Measurements from ENCODE around the gene SPIRE1.
"Not testable (repeated sequence)": the region's sequence is repeated elsewhere in the genome, so short reads cannot be mapped to it uniquely, and the experiment has no call there.

Gene SPIRE1

DNA sequence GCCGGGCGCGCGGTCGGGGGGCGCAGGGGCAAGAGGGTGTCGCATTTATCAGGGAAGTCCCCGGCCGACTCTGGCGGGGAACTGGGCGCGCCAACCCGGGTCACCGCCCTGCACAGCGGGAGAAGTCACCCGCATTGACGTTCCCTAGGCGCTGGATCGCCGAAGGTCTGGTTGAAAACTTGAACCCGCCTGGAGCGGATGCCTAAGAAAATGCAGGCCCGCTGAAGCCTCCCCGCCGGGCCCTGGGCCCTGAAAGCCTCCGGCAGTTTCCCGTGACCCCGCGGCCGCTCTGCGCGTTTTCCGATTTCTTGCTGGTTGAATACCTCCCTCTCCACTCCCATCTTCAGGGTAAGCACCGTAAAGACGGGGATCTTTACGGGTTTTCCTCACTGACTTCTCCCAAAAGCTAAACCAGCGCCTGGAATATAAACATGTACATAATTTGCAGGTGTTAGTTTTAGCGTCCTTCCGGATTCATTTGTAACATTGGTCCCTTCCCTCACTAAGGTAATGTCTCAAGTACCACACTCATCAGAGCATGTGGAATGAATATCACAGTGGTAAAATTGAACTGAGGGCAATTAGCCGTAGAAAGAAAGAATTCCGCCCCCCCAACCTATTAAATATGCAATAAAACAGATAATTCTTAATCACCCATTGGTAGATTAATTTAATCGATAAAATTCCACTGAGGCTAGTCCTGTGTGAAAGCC lies 675 bp upstream of the SPIRE1 start:
- peak overlapping the region; percentile 81 for H3K27ac Mint-ChIP-seq

DNA sequence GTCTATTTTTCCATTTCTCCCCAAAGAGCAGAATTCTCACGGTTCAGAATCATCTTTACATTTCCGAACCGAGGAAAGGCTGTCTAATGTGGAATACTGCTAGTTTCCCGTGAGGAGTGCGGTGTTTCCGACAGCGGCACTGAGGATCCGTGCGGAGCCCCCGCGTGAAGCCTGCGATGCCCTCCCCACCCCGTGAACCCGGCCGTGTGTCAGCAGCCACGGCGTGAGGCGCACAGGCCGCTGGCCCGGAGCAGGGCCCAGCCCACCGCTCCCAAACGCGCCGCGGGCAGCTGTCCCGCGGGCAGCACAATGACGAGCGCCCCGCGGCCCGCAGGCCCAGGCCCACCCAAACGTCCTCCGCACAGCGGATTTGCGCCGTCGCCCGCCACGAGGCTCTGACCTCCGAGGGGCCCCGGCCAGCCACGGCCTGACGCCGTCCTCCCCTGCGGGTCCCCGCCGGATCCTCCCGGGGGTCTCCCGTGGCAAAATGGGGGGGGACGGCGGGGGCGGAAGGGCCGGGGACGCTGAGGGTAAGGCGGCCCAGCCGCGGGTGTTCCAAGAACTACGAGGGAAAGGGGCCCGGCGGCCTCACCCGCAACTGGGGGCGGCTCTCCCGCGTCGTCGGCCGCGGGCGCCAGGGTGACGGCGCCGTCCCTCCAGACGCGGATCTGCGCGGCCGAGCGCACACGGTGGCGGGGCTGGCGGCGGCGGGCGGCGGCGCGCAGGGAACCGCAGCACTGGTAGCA lies 796 bp downstream of the SPIRE1 start:
- peak overlapping the region; percentile 81 for H3K4me3 Mint-ChIP-seq
- peak overlapping the region; percentile 70 for H3K27ac Mint-ChIP-seq

More for the DNA sequence above, 675 bp upstream of the SPIRE1 start:
- Mint-ChIP-seq H3K9me3 (no peaks in the 10 kb centered on the region), H3K4me1 (ENCODE audit: low read depth) (peaks cover 25% of the 10 kb centered on the region), H3K36me3 (ENCODE audit: low read depth) (peaks cover 5% of the 10 kb centered on the region), H3K4me3 (peak overlapping the region; percentile 86), H3K27me3 (ENCODE audit: low read depth) (peaks cover 16% of the 10 kb centered on the region)
- DNase-seq (ENCODE audit: low spot score) = no peak

DNA sequence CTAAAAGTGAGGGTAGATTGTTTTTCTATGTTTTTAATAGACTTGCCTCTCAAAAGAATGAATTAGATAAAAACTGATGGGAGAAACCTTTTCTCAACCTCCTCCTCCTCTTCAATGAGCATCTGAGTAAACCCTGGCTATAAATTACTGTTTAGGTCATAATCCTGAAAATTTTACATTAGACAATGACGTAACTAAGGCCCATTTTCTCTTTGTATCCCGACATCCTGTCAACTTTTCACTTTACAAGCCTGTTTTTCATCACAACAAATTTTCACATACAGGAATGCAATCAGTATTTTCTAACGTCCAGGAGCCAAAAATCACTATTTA lies 1.3 kb downstream of the SPIRE1 start:
- Mint-ChIP-seq H3K36me3 (ENCODE audit: low read depth) (peaks cover 7% of the 10 kb centered on the region), H3K27me3 (ENCODE audit: low read depth) (peaks cover 16% of the 10 kb centered on the region), H3K9me3 (no peaks in the 10 kb centered on the region), H3K4me1 (ENCODE audit: low read depth) (peaks cover 45% of the 10 kb centered on the region), H3K27ac (peak overlapping the region; percentile 70), H3K4me3 (peak overlapping the region; percentile 81)
- DNase-seq (ENCODE audit: low spot score) = no peak

More for the DNA sequence above, 796 bp downstream of the SPIRE1 start:
- Mint-ChIP-seq H3K4me1 (ENCODE audit: low read depth) (peaks cover 39% of the 10 kb centered on the region), H3K9me3 (no peaks in the 10 kb centered on the region), H3K36me3 (ENCODE audit: low read depth) (peaks cover 7% of the 10 kb centered on the region), H3K27me3 (ENCODE audit: low read depth) (peaks cover 16% of the 10 kb centered on the region)
- DNase-seq (ENCODE audit: low spot score) = peak; percentile 34

DNA sequence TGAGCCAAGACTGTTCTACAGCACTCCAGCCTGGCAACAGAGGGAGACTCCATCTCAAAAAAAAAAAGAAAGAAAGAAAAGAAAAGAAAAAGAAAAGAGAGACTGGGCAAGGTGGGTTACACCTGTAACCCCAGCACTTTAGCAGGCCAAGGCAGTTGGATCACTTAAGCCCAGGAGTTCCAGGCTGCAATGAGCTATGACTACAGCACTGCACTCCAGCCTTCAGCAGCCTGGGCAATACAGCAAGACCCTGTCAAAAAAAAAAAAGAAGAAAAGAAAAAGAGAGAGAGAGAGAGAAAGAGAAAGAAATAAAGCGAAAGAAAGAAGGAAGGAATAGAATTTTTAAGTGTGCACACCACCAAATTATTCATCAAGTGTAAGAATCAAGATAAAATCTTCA lies 2.9 kb downstream of the SPIRE1 start:
- H3K36me3 Mint-ChIP-seq (ENCODE audit: low read depth) = peaks cover 7% of the 10 kb centered on the region
- peak overlapping the region; percentile 65 for H3K4me3 Mint-ChIP-seq
- peak overlapping the region; percentile 1 for H3K27ac Mint-ChIP-seq
- H3K27me3 Mint-ChIP-seq (ENCODE audit: low read depth) = peaks cover 16% of the 10 kb centered on the region
- DNase-seq (ENCODE audit: low spot score) = no peak
- no peaks in the 10 kb centered on the region for H3K9me3 Mint-ChIP-seq
- peaks cover 48% of the 10 kb centered on the region for H3K4me1 Mint-ChIP-seq (ENCODE audit: low read depth)

DNA sequence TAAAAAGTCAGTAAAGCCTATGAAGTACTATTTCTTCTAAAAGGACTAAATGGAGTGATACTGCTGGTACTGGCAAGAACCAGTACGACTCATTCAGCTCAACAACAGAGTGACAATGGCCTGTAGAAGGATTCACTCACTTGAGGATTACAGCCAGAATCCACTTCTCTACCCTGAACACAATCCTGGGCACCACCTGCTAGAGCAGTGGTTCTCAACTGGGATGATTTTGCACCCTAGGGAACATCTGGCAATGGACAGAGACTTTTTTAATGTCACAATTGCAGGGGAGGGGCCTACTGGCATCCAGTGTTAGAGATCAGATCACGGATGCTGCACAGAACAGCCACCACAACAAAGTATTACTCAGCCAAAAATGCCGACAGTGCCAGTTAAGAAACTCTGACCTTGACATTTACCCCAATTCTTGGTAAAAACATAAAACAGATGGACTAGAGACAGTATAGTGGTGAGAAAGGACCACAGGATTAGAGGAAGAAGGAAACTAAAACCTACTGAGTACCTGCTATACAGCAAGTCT lies 5.0 kb downstream of the SPIRE1 start:
- Mint-ChIP-seq H3K36me3 (ENCODE audit: low read depth) (peaks cover 7% of the 10 kb centered on the region), H3K27ac (peak overlapping the region; percentile 73), H3K4me3 (peak overlapping the region; percentile 71)

DNA sequence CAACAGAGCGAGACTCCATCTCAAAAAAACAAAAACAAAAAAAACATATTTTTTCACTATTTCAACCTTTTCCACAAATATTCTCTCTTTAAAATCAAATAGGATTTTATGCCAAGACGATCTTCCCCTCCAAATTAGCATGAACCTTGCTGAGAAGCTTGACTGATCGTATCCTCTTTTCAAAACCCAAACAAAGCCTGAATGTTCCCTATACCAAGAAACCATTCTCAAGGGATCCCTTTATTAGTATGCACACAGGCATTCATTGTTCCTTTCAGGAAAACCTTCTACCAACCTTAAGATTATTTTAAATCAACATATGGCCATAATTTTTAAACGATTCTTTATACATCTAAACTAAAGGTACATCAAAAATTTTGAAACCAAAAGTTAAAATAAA lies 6.3 kb downstream of the SPIRE1 start:
- no peaks in the 10 kb centered on the region for H3K9me3 Mint-ChIP-seq
- DNase-seq (ENCODE audit: low spot score) = no peak
- H3K4me3 Mint-ChIP-seq = no peak overlapping the region
- H3K36me3 Mint-ChIP-seq (ENCODE audit: low read depth) = peaks cover 6% of the 10 kb centered on the region
- H3K27ac Mint-ChIP-seq = peak overlapping the region; percentile 33
- peaks cover 48% of the 10 kb centered on the region for H3K4me1 Mint-ChIP-seq (ENCODE audit: low read depth)
- H3K27me3 Mint-ChIP-seq (ENCODE audit: low read depth) = peaks cover 8% of the 10 kb centered on the region

More for the DNA sequence above, 5.0 kb downstream of the SPIRE1 start:
- H3K27me3 Mint-ChIP-seq (ENCODE audit: low read depth) = peaks cover 9% of the 10 kb centered on the region
- peak; percentile 71 for DNase-seq (ENCODE audit: low spot score)
- no peaks in the 10 kb centered on the region for H3K9me3 Mint-ChIP-seq
- H3K4me1 Mint-ChIP-seq (ENCODE audit: low read depth) = peaks cover 49% of the 10 kb centered on the region

DNA sequence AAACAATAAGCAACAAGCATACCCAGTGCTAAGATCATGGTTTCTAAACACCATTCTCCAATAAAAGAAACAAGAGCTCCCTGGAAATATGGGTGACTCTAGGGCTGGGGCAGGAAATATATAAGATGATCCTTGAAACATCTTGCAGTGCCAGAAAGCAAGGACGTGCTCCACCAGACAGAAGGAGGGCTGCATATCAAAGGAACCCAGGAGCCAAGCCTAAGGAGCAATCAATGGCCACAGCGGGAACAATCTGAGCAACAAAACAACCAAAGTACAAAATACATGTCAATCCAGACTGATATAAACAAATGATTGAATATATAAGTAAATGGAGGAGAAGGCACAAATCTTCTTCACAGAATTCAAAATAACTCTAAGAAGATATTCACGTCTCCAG lies 10.1 kb downstream of the SPIRE1 start:
- H3K27ac Mint-ChIP-seq = no peak overlapping the region
- H3K27me3 Mint-ChIP-seq (ENCODE audit: low read depth) = no peaks in the 10 kb centered on the region
- H3K9me3 Mint-ChIP-seq = no peaks in the 10 kb centered on the region
- H3K4me1 Mint-ChIP-seq (ENCODE audit: low read depth) = peaks cover 20% of the 10 kb centered on the region
- no peak overlapping the region for H3K4me3 Mint-ChIP-seq
- DNase-seq (ENCODE audit: low spot score) = no peak
- H3K36me3 Mint-ChIP-seq (ENCODE audit: low read depth) = no peaks in the 10 kb centered on the region

DNA sequence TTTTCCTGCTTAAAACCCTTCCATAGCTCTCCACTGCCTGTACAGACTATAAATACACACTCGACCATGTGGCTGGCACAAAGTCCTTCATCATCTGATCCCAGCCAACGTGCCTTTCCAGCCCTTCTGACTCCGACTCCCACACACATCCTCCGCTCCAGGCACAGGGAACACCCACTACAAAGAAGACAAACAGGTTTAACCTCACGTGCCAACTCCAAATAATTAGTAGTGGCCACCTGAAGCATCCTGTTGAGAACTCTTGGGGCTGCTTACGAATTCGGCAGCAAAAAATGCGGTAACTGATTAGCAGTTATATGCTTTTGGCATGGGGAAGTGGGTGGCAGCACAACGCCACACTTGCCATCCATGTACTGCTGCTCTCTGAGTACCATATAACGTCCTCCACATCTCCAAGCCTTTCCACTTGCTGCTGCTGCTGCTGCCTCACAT lies 12.1 kb downstream of the SPIRE1 start:
- DNase-seq (ENCODE audit: low spot score) = no peak
- H3K27ac Mint-ChIP-seq = no peak overlapping the region

DNA sequence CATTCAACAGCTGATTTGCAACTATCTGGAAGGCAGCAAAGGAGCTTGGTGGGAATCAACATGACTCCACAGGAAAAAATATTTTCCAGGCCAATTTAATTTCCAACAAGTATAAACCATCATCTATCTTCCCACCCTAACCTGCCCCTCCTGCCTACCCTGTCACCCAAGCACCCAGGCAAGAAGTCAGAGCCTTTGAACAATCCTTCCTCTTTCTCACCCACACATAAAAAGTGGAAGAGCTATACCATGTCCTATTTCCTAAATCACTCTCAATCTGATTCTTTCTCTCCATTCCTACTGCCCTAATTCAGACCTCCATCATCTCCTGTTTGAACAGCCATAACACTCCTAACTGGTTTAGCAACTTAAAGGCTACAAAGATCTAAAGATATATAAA lies 12.7 kb downstream of the SPIRE1 start:
- Mint-ChIP-seq H3K4me1 (ENCODE audit: low read depth) (peaks cover 7% of the 10 kb centered on the region), H3K4me3 (no peak overlapping the region), H3K9me3 (no peaks in the 10 kb centered on the region), H3K27me3 (ENCODE audit: low read depth) (no peaks in the 10 kb centered on the region), H3K36me3 (ENCODE audit: low read depth) (no peaks in the 10 kb centered on the region), H3K27ac (no peak overlapping the region)
- no peak for DNase-seq (ENCODE audit: low spot score)

More for the DNA sequence above, 12.1 kb downstream of the SPIRE1 start:
- Mint-ChIP-seq H3K4me1 (ENCODE audit: low read depth) (peaks cover 5% of the 10 kb centered on the region), H3K27me3 (ENCODE audit: low read depth) (no peaks in the 10 kb centered on the region), H3K36me3 (ENCODE audit: low read depth) (no peaks in the 10 kb centered on the region), H3K4me3 (no peak overlapping the region), H3K9me3 (no peaks in the 10 kb centered on the region)

DNA sequence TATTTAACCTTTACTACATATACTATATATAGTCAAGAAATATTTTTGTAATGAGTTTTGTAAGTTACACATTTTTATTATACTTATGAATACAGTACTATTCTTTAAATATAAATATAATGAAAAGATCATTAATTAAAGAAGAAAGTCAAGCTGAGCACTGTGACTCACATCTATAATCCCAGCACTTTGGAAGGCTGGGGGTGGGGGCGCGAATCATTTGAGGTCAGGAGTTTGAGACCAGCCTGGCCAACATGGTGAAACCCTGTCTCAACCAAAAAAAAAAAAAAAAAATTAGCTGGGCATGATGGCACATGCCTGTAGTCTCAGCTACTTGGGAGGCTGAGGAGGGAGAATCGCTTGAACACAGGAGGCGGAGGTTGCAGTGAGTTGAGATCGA lies 14.2 kb downstream of the SPIRE1 start:
- not testable (repeated sequence) for H3K4me3 Mint-ChIP-seq; DNase-seq (ENCODE audit: low spot score); H3K27me3 Mint-ChIP-seq (ENCODE audit: low read depth)

DNA sequence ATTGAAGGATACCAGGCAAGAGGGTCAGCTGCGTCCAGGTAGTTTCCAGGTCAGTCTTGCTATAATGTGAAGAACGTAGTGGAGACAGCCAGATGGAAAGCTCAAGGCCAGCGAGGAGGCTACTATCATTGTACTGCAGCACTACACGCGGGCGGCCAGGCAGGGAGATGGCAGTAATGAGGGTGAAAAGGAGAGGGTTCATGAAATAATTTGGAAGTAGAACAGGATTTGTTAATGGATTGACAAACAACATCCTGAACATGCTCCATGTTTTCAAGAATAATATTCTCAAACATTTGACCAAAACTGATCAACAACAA lies 17.1 kb downstream of the SPIRE1 start:
- DNase-seq (ENCODE audit: low spot score) = no peak
- Mint-ChIP-seq H3K36me3 (ENCODE audit: low read depth) (no peaks in the 10 kb centered on the region), H3K9me3 (no peaks in the 10 kb centered on the region), H3K4me3 (no peak overlapping the region), H3K4me1 (ENCODE audit: low read depth) (peaks cover 8% of the 10 kb centered on the region), H3K27ac (no peak overlapping the region), H3K27me3 (ENCODE audit: low read depth) (no peaks in the 10 kb centered on the region)

More for the DNA sequence above, 14.2 kb downstream of the SPIRE1 start:
- H3K9me3 Mint-ChIP-seq; H3K36me3 Mint-ChIP-seq (ENCODE audit: low read depth); H3K27ac Mint-ChIP-seq; H3K4me1 Mint-ChIP-seq (ENCODE audit: low read depth): not testable (repeated sequence)

DNA sequence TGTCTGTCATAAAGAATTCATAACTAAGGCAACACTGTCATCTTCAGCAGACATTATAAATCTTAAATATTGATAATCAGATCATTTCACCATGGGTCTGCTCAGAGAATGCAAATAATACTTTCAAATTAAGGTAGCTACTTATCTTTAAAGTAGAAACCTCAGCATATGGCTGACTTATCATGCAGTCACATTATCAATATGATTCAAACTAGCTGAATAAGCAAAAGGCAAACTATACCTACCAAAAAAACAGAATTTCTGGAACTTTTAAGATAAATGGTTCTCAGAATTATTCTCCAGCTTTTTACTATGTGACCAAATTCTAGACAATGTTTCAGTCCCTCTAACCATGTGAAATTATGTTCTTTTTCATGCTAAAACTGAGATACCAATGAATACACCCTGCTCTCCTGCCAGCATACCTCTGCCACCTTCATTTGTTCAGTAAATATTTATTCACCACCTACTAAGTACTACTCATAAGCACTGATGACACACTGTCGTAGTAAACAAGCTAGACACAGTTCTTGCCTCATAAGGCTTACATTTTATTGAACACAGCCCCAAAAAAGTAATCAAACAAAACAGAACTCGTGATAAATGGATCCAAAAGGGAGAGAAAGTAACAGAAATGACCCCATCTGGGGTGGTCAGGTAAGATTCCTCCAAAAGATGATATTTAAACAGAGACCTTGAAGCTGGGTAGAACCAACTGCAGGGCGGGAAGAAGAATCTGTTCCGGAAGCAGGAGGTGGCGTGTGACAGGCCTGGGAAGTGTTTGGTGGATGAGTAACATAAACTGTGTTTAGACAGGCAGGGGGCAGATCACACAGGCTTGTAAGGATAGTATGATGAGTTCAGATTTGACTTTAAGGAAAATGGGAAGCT lies 17.7 kb downstream of the SPIRE1 start:
- H3K36me3 Mint-ChIP-seq (ENCODE audit: low read depth) = no peaks in the 10 kb centered on the region
- H3K4me3 Mint-ChIP-seq = no peak overlapping the region
- H3K27ac Mint-ChIP-seq = no peak overlapping the region
- H3K27me3 Mint-ChIP-seq (ENCODE audit: low read depth) = no peaks in the 10 kb centered on the region
- H3K4me1 Mint-ChIP-seq (ENCODE audit: low read depth) = peaks cover 8% of the 10 kb centered on the region
- no peaks in the 10 kb centered on the region for H3K9me3 Mint-ChIP-seq
- no peak for DNase-seq (ENCODE audit: low spot score)

DNA sequence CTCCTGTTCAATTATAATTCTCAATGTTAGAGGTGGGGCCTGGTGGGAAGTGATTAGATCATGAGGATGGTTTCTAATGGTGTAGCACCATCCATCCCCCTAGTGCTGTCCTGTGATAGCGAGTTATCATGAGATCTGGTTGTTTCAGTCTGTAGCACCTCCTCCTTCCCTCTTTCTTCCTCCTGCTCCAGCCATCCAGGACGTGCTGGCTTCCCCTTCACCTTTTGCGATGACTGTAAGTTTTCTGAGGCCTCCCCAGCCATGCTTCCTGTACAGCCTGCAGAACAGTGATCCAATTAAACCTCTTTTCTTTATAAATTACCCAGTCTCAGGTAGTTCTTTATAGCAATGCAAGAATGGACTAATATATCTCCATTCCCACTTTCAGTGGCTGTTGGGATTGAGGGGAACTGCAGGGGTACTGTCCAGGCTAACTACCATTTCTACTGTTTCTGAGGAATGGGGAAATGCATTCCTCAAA lies 19.2 kb downstream of the SPIRE1 start:
- Mint-ChIP-seq H3K9me3 (no peaks in the 10 kb centered on the region), H3K4me3 (no peak overlapping the region), H3K36me3 (ENCODE audit: low read depth) (no peaks in the 10 kb centered on the region), H3K27me3 (ENCODE audit: low read depth) (no peaks in the 10 kb centered on the region), H3K4me1 (ENCODE audit: low read depth) (peaks cover 8% of the 10 kb centered on the region), H3K27ac (no peak overlapping the region)
- no peak for DNase-seq (ENCODE audit: low spot score)

Data from T-helper 2 cell treated with Interferon-gamma antibody and Interleukin-4, amounts not matched to agents 5 μg/mL and 100 μg/mL, for 36 hours (primary cell).